ENCODE measurements around the gene TNFRSF18. TPM values are rescaled to one million over a fixed set of nuclear protein-coding genes. Genes with fewer than 3 reads are reported as not detected.
A peak's percentile ranks its signal among the peaks of the same experiment; 100 is the strongest.
"Not testable (repeated sequence)": the region's sequence is repeated elsewhere in the genome, so short reads cannot be mapped to it uniquely, and the experiment has no call there.

Gene TNFRSF18
- total RNA-seq = 0.26 and 0.51 TPM in 2 replicates

DNA sequence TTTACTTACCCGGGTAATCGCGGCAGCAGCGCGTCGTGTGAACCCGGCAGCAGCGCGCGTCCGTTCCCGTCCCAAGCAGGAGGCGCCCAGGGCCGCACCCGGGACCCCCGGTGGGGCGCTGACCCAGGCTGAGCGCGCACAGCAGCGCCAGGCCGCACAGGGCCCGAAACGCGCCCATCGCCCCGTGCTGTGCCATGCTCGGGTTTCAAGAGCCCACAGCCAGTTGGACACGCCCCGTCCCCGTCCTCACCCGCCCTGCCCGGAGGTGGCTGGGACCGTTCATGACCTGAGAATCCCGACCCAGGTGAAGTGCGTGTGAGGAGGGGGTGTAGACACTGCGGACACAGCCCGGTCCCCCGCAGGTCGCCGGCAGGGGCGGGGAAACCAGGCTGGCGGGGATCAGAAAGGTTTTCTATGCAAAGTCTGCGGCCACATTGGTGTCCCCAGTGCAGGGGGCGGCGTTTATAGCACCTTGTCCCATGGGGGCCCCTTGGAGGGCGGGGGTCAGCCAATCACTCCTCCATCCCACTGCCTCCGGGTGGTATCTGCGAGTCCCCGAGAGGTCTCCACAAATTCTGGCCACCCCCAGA is at the start of gene TNFRSF18:
Gene TNFRSF18 (minus strand): TSS at position 217 of the 590 bp plus-strand sequence. CDS start 21 bp downstream, at position 196.
- no peak for DNase-seq (ENCODE audit: low read depth in 2 of 2)

- DNase-seq (ENCODE audit: low read depth in 2 of 2) = no peak
Observed at GRCh38 chr1:1255611-1256010, 49.2 kb upstream of the TNFRSF18 start.

DNA sequence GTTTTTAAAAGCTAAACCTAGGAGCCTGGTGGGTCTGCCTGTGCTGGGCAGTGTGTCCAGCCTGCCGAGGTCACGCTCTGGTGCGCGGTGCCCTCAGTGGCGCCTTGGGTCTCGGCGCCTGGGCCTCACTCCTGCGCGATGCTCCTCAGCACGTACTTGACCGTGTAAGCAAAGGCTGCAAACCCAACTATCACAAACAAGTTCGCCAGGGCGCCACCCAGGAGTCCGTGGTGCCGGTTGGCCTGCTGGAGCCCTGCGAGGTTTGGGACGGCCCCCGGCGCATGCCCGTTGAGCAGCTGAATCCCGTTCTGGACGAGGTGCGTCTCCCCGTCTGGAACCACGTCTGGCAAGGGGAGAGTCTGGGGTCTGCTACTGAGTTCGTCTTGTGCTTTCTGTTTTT is 48.7 kb upstream of the TNFRSF18 start:
- DNase-seq (ENCODE audit: low read depth in 2 of 2) = no peak

DNA sequence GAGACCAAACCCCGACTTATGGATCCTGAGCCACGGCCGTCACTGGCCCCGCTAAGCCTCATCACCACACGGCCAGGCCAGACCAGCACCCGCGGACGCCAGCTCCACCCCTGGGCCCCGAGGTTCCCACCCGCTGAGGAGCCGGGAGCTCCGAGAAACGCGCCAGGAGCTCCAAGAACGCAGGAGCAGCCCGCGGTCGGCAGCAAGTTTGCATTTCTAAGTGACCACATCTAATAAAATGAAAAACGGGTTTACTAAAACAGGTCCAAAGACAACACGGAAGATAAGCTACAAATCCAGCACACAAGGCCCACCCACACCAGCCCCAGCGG is 48.2 kb upstream of the TNFRSF18 start:
- no peak for DNase-seq (ENCODE audit: low read depth in 2 of 2)

DNA sequence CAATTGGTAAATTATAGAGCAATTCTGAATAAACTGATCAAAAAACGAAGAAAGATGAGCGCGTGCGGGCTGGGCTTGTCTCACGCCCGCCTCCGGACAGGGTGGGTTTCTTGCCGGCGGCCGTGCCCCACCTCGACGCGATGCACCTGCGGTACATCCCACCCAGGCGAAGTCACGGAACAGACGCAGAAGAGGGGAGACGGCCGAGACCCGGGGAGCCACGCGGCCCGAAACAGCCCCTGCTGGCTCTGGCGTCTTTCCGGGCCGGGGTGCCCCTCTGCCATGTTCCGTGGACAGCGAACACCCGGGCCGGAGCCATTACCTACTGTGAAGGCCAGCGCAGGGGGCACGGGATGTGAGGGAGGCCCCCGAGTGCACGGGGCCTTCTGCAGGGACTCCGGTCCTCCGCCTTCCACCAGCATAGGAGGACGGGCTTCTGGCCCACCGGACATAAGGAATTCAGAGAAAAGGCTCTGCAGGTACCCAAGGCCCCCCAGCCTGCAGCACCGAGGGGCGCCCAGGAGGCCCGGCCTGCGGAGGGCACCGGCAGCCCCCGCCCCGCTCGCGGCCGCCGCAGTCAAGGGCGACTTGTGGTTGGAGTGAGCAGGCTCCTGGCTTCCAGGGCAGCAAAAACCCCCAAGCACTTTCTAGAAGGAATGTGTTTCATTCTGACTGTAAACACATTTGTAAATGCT is 47.7 kb upstream of the TNFRSF18 start:
- DNase-seq (ENCODE audit: low read depth in 2 of 2) = no peak

GRCh38 chr1:1253314-1253713 is 46.9 kb upstream of the TNFRSF18 start:
- no peak for DNase-seq (ENCODE audit: low read depth in 2 of 2)

GRCh38 chr1:1250786-1251284 is 44.4 kb upstream of the TNFRSF18 start:
- peak; percentile 43 to 46 for DNase-seq (ENCODE audit: low read depth in 2 of 2)

GRCh38 chr1:1248009-1248913 is 41.9 kb upstream of the TNFRSF18 start:
- not testable (repeated sequence) for DNase-seq (ENCODE audit: low read depth in 2 of 2)

GRCh38 chr1:1247341-1247913 is 41.0 kb upstream of the TNFRSF18 start:
- no peak for DNase-seq (ENCODE audit: low read depth in 2 of 2)

DNA sequence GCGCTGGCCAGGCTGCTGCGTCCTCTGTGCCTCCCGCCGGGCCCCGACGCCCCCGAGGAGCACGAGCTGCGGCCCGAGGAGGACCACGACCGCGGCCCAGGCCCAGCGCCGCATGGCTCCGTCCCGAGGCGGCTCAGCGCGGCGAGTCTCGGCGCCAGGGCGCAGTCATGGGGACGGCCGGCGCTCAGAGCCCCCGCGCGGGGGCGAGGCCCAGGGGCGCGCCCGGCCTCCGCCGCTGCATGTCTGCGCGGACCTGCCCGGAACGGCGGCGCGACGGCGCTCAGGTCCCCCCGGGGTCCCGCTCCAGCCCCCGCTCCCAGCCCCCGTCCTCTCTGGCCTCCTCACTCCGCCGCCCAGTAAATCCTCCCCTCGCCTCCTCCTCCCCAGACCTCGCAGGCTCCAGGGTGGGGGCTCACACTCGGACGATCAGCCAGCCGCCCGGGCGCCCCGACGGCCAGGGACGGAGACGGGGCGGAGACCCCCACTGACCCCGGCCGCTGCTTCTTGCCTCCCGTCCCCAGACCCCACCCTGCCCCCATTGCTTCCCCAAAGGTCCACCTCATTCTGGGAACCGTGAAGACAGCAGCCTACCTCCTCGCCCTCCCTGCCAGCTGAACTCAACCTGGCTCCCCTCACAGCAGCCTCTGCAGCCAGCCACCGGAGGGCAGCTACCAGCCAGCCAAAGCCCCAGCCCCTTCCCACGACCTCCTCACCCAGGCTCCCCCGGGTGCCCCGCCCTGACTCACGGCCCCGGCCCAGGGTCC is 40.4 kb upstream of the TNFRSF18 start, which contains the start of gene C1QTNF12:
Gene C1QTNF12 (minus strand): TSS at position 146 of the 764 bp plus-strand sequence. CDS start 32 bp downstream, at position 114.
- no peak for DNase-seq (ENCODE audit: low read depth in 2 of 2)

DNA sequence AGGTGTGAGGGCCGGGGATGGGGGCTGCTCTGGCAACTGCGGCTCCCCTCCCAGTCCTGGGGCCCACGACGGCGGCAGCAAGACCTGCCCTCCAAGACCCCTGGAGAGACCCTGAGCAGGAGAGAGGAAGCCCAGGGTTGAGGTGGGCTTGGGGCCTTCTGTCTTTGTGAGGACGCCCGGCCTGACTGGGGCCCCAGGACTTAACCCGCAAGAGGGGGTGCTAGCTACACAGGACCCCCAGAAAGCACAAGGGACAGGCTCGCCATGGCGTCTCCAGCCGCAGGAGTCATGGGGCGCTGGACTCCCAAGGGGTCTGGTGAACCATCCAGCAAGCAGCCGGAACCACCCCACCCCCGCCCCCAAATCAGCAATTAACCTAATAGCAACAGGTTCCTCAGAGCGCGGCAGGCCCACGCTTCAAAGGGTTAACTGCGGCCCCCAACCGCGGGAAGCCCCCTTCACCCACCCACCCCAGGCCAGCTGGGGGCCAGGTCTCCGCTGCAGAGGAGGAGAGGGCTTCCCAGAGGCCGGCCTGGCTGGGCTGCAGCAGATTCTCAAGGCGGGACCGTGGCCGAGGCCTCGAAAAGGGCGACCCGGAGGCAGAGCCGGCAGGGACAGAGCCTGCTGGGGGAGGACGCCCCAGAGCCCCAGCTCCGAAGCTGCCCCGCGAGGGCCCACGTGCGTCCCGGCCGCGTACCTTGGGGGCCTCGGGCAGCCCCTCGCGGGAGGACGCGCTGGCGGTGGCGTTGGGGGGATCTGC is 39.6 kb upstream of the TNFRSF18 start:
- no peak for DNase-seq (ENCODE audit: low read depth in 2 of 2)

DNA sequence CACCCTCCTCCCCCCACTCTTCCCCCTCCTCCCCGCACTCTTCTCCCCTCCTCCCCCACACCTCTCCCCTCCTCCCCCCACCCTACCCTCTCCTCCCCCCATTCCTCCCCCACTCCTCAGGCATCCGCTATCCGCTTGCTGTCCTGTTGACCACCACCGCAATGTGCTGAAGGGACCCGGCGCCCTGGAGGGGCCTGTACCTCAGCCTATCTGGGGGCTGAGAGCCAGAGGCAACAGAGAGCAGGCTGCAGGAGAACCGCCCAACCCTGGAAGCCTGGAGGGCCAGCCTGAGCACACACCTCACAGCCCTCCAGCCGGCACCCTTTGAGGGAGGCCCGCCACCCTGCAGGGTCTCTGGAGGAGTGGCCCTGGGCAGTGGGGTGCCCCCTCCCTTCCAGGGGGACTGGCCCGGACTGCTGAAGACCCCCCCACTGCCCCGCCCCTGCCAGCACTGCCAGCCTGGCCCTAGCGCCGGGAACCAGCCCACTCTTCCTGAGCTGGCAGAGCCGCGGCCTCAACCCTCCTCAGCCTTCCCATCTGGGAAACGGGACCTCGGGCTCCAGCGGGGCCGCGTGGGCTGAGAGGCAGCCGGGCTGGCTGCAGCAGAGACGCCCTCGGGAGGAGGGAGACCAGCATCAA is 38.9 kb upstream of the TNFRSF18 start:
- no peak for DNase-seq (ENCODE audit: low read depth in 2 of 2)

DNA sequence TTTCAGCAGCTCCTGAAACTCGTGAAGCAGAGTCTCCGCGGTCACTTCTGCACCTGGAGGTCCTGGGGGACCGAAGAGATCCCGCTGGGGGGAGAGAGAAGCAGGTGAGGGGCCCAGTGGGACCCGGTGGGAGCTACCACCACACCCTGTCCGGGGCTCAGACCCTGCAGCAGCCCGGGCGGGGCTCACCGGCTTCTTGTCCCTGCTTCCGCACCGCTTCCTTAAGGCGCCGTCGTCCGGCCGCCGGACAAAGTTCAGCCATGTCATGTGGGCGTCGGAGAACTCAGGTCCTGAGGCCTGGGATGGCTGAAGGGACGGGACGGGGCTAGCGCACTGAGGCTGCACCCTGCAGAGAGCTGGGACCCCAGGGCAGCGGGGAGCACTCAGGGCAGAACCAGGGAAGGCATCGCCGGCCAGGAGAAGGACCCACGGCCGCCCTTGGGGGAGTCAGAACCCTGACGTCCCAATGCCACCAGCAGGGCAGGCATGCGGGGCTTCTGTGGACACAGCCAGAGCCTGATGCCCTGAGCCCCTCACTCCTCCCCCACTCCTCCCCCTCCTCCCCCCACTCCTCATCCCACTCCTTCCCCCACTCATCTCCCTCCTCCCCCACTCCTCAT is 37.9 kb upstream of the TNFRSF18 start:
- no peak for DNase-seq (ENCODE audit: low read depth in 2 of 2)

GRCh38 chr1:1243807-1244191 is 37.4 kb upstream of the TNFRSF18 start:
- DNase-seq (ENCODE audit: low read depth in 2 of 2) = no peak

DNA sequence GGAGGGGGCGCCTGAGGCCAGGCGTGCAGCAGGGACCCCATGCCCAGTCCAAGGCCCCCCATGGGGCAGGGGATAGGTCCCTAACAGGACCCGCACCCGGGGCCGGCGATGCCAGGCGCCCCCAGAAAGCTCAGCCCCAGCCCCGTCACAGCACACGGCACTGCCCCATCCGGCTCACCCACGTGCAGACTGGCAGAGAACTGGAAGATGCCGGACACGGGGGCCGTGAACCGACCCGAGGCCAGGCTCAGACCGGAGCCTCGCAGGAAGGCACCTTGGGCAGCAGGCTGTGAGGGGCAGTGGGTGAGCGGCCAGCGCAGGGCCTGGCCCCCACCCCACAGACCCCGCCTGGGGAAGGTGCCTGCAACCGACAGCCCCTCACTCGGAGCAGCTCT is 36.9 kb upstream of the TNFRSF18 start:
- no peak for DNase-seq (ENCODE audit: low read depth in 2 of 2)

- DNase-seq (ENCODE audit: low read depth in 2 of 2) = no peak
Observed at GRCh38 chr1:1242461-1243265, 36.3 kb upstream of the TNFRSF18 start.

GRCh38 chr1:1241588-1242219 is 35.3 kb upstream of the TNFRSF18 start:
- no peak for DNase-seq (ENCODE audit: low read depth in 2 of 2)

Measured in dermis microvascular lymphatic vessel endothelial cell (primary cell).